Esophagus squamous epithelium (tissue), 5 donors: Measurements from ENCODE around the gene PRADC1. TPM values are rescaled to one million over a fixed set of nuclear protein-coding genes. Genes with fewer than 3 reads are reported as not detected.

Source experiments
- DNase-seq: peaks from one replicate; lab custom pipeline; 2025; lab: John Stamatoyannopoulos, UW
- H3K27ac ChIP-seq, 4 donors: fragments of 200-600 bp; sonication (generic); one replicate each; pipeline ENCODE4 v1.5.1; 2016 to 2019; ENCODE audit warnings: mild to moderate bottlenecking in 1 of 4
- H3K27me3 ChIP-seq, 4 donors: fragments of 200-600 bp; sonication (generic); 1 replicate in 3 of 4; 2 replicates in 1 of 4; pipeline versions ENCODE4 v1.5.1 to v1.6.0; 2017 to 2021; ENCODE audit warnings: antibody characterized with exemption in 1 of 4
- H3K36me3 ChIP-seq, 3 donors: fragments of 200-600 bp; sonication (generic); one replicate each; pipeline ENCODE4 v1.5.1; 2016 to 2019
- H3K4me1 ChIP-seq, 3 donors: fragments of 200-600 bp; sonication (generic); one replicate each; pipeline ENCODE4 v1.5.1; 2017 to 2019
- H3K4me3 ChIP-seq, 4 donors: fragments of 200-600 bp; sonication (generic); 1 replicate in 3 of 4; 2 replicates in 1 of 4; pipeline ENCODE4 v1.5.1; 2016 to 2019; ENCODE audit warnings: mild to moderate bottlenecking in 2 of 4, moderate library complexity in 1 of 4
- H3K9me3 ChIP-seq, 3 donors: fragments of 200-600 bp; sonication (generic); one replicate each; pipeline ENCODE4 v1.5.1; 2016 to 2019
- POLR2A ChIP-seq, 4 donors: fragments of 450-650 bp; IDR thresholded peaks; one replicate each; pipeline ENCODE4 v1.6.1; 2017; ENCODE audit warnings: antibody characterized with exemption in 4 of 4, mild to moderate bottlenecking in 4 of 4, moderate library complexity in 3 of 4
- WGBS, 2 donors: methylation state at CpG; one replicate each; pipeline ENCODE4 v1.1.5; 2018; 5-methylcytosine and 5-hydroxymethylcytosine counted together
- intact Hi-C: fragments of 100-400 bp; cut with DNase I; formaldehyde crosslinking; loops from one replicate; pipeline ENCODE4 v1.15.0; 2022
- total RNA-seq, 4 donors: library from RNA; depleted of rRNA; stranded (reverse); fragments of >200 nt; gene quantifications; one replicate each; pipeline ENCODE4 v1.1.0, GENCODE V29; 2016
- TF ChIP-seq, protein P1 (sequence below), 6 experiments: fragments of 450-650 bp in 4 of 6; fragments of 200-600 bp in 2 of 6; sonication (generic) in 2 of 6; IDR thresholded peaks; one replicate each; pipeline ENCODE4 v1.5.1; 2016 to 2019; ENCODE audit warnings: antibody characterized with exemption in 6 of 6, mild to moderate bottlenecking in 4 of 6, moderate library complexity in 4 of 6
- donor health status: DM: yes; HTN: yes; CAD: no.

PRADC1 gene
- total RNA-seq, 4 donors from 2014 or later, result 19.2 to 32.8 (median 29.3) TPM

DNA sequence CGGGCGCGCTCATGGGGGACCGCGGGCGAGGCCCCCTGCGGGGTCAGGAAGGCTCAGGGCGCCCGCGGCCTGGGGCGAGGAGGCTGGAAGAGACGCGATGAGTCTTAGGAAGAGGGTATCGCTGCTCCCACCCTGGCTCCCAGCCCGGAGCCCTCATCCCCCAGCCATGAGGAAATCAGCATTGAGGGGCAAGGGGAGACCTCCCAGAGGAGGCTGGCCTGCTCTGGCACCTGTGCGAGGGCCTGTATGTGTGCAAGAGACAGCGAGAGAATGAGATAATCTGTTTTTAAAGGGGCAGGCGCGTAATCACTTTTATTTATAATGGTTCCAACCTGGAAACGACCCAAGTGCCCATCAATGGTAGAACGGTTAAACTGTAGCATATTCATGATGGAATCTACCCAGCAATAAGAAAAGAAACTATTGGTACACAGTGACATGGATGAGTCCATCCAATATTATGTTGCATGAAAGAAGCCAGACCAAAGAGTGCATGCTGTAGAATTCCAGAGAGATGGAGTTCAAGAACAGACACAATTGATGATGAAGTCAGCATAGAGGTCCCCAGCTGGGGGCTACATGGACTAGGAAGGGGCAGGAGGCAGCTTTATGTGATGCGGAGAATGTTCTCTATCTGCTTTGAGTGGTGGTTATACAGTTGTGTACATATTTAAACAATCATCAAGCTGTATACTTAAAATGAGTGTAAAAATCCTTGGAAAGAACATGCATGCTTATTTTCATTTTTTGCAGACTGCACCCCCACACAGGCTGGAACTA lies 36.8 kb upstream of the PRADC1 start:
- peaks cover 4 to 25% (median 7%) of the 10 kb centered on the region in 3 donors for H3K4me1 ChIP-seq
- TF ChIP-seq POLR2A (IDR thresholded peaks at IDR 0.05), result no peak
- TF ChIP-seq, protein P1, sequence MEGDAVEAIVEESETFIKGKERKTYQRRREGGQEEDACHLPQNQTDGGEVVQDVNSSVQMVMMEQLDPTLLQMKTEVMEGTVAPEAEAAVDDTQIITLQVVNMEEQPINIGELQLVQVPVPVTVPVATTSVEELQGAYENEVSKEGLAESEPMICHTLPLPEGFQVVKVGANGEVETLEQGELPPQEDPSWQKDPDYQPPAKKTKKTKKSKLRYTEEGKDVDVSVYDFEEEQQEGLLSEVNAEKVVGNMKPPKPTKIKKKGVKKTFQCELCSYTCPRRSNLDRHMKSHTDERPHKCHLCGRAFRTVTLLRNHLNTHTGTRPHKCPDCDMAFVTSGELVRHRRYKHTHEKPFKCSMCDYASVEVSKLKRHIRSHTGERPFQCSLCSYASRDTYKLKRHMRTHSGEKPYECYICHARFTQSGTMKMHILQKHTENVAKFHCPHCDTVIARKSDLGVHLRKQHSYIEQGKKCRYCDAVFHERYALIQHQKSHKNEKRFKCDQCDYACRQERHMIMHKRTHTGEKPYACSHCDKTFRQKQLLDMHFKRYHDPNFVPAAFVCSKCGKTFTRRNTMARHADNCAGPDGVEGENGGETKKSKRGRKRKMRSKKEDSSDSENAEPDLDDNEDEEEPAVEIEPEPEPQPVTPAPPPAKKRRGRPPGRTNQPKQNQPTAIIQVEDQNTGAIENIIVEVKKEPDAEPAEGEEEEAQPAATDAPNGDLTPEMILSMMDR (IDR thresholded peaks at IDR 0.05), result no peak
- intact Hi-C loops, result no loop called here
- no peak for DNase-seq
- H3K36me3 ChIP-seq, result no peaks in the 10 kb centered on the region
- no peaks in the 10 kb centered on the region for H3K9me3 ChIP-seq
- H3K27ac ChIP-seq, result peak overlapping the region in 1 of 4 donors; percentile 48
- 40 to 50% methylated on average over 8 to 11 of the region's 22 CpGs for WGBS, 2 donors
- peak overlapping the region; percentile 18 to 63 (median 46) for H3K4me3 ChIP-seq
- peaks cover 0 to 60% (median 0%) of the 10 kb centered on the region in 4 donors for H3K27me3 ChIP-seq

DNA sequence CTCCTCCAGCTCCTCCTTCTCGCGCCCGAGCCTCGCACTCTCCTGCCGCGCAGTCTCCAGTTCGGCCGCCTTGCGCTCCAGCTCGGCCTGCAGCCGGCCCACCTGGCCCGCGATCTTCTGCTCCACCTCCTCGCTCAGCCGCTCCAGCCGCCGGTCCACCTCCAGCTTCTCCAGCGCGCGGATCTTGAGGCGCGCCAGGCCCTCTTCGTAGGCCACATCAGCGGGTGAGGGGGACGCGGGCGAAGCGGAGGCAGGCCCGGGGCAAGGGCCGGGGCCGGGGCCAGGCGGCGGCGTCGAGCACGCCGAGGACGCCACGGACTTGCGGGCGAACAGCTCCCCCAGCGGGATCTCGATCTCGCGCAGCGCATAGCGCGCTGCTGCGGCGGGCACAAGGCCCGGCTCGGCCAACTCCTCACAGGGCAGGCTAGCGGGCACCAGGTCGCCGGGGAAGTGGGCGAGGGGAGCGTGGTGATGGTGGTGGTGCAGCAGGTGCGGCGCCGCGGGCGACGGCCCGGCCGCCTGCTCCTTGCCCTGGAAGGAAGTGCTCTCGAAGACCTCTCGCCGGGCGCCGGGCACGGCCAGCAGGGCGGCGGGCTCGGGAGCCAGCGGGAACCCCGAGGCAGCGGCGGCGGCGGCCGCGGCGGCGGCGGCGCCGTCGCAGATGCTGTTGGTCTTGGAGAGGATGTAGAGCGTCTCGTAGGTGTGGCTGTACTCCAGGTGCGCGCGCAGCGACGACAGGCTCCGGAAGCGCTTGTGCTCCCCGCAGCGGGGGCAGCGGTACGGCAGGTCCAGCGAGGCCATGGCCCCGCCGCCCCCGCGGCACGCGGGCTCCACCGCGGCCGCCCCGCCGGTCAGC lies 36.0 kb upstream of the PRADC1 start:
- WGBS, 2 donors, result 32 to 52% methylated on average over 15 to 19 of the region's 113 CpGs
- H3K4me3 ChIP-seq, result peak overlapping the region; percentile 18 to 63 (median 46)

DNA sequence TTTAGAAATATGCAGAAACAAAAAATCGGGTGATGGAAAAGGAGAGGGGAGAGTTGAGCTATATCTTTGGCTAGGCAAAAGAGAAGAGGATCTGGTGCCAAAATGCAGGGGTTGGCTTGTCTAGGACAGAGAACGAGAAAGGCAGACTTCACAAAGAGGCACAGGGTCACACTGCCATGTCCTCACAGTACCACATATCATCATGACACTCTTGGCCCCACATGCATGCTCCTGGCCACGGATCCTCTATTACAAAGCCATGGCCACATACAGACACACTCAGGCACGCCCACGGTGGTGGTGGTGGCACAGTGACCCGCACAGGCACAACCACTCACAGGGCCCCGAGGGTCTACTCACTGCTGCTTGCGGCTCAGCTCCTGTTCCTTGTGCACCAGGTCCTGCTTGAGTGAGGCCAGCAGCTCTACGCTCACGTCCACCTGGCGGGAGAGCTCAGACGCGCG lies 35.4 kb upstream of the PRADC1 start:
- Histone ChIP-seq H3K4me1 (peaks cover 4 to 25% (median 7%) of the 10 kb centered on the region in 3 donors), H3K27me3 (peaks cover 0 to 61% (median 0%) of the 10 kb centered on the region in 4 donors), H3K27ac (no peak overlapping the region), H3K9me3 (no peaks in the 10 kb centered on the region), H3K4me3 (peak overlapping the region; percentile 18 to 63 (median 46)), H3K36me3 (no peaks in the 10 kb centered on the region)
- TF ChIP-seq, protein P1 (IDR thresholded peaks at IDR 0.05), result no peak
- TF ChIP-seq POLR2A (IDR thresholded peaks at IDR 0.05), result no peak
- no peak for DNase-seq
- WGBS, 2 donors, result 62 to 64% methylated on average over 11 to 14 of the region's 14 CpGs
- intact Hi-C loops, result no loop called here

More for the DNA sequence above, 36.0 kb upstream of the PRADC1 start:
- H3K4me1 ChIP-seq, result peaks cover 4 to 25% (median 7%) of the 10 kb centered on the region in 3 donors
- TF ChIP-seq, protein P1 (IDR thresholded peaks at IDR 0.05), result peak in 3 of 6 experiments; percentile 13 to 37 (median 24)
- TF ChIP-seq POLR2A (IDR thresholded peaks at IDR 0.05), result no peak
- H3K36me3 ChIP-seq, result no peaks in the 10 kb centered on the region
- peaks cover 0 to 61% (median 0%) of the 10 kb centered on the region in 4 donors for H3K27me3 ChIP-seq
- intact Hi-C loops, result no loop called here
- no peak for DNase-seq
- H3K9me3 ChIP-seq, result no peaks in the 10 kb centered on the region
- H3K27ac ChIP-seq, result peak overlapping the region in 2 of 4 donors; percentile 36 to 48

DNA sequence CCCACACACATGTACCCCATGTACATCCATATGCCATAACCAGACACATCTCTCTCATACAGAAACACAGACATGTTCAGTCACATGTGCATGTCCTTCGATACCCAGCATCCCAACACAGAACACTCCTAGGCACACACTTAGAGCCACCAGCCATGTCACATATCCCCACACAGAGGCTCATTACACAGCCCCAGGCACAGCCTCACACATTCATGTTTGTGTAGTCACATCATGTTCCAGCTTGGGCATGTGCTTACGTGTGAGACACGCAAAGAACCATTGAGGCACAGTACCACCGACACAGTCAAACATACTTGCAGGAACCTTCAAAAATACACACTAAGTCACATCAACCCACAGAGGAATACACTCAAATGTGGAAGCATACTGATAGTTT lies 34.0 kb upstream of the PRADC1 start:
- no peaks in the 10 kb centered on the region for H3K9me3 ChIP-seq
- no peak for DNase-seq
- TF ChIP-seq, protein P1 (IDR thresholded peaks at IDR 0.05), result no peak
- TF ChIP-seq POLR2A (IDR thresholded peaks at IDR 0.05), result no peak
- no peaks in the 10 kb centered on the region for H3K36me3 ChIP-seq
- WGBS, 2 donors, result 87 to 96% methylated on average over 4 of the region's 4 CpGs
- intact Hi-C loops, result no loop called here
- H3K4me3 ChIP-seq, result no peak overlapping the region
- peaks cover 0 to 61% (median 0%) of the 10 kb centered on the region in 4 donors for H3K27me3 ChIP-seq
- no peak overlapping the region for H3K27ac ChIP-seq
- peaks cover 4 to 25% (median 7%) of the 10 kb centered on the region in 3 donors for H3K4me1 ChIP-seq
